Measurements from ENCODE around the gene NEDD8. TPM values are rescaled to one million over a fixed set of nuclear protein-coding genes. Genes with fewer than 3 reads are reported as not detected.

NEDD8 gene
- total and polyA plus RNA-seq, 2 donors (not counting 3 experiments of a cell fraction or from before 2014, with no cell fraction given), result 243 to 316 TPM

GRCh38 chr14:24240110-24240918, 8.1 kb upstream of the NEDD8 start:
- Histone ChIP-seq H3K36me3 (ENCODE audit: control insufficient read depth in 2 of 2, extremely low read depth in 1 of 2, insufficient read depth in 2 of 2, low read length in 2 of 2) (peaks cover 8 to 33% of the 10 kb centered on the region in 2 experiments), H3K4me3 (replicated peaks in 1 of 3; ENCODE audit: insufficient read depth in 1 of 3, low read depth in 1 of 3, low read length in 3 of 3) (no peak overlapping the region), H3K27ac (ENCODE audit: insufficient read depth, low read depth, low read length) (no peak overlapping the region), H2AFZ (ENCODE audit: low read depth, low read length) (no peak overlapping the region), H3K9me3 (replicated peaks; ENCODE audit: control insufficient read depth, insufficient read depth, low read length) (no peaks in the 10 kb centered on the region), H3K27me3 (ENCODE audit: control insufficient read depth in 2 of 2, insufficient read depth in 2 of 2, low read length in 2 of 2) (no peaks in the 10 kb centered on the region), H3K79me2 (ENCODE audit: control insufficient read depth, insufficient read depth, low read length) (peaks cover 22% of the 10 kb centered on the region), H3K4me1 (ENCODE audit: control insufficient read depth, extremely low read depth, insufficient read depth, low read length) (peaks cover 30% of the 10 kb centered on the region), H3K4me2 (ENCODE audit: insufficient read depth, low read length) (no peak overlapping the region), H4K20me1 (replicated peaks; ENCODE audit: control insufficient read depth, extremely low read depth, insufficient read depth, low read length) (no peaks in the 10 kb centered on the region), H3K9ac (replicated peaks; ENCODE audit: extremely low read depth, insufficient read depth, low read length) (no peak overlapping the region), H3K9me1 (replicated peaks; ENCODE audit: control insufficient read depth, extremely low read depth, insufficient read depth, low read length) (no peaks in the 10 kb centered on the region)
- dilution Hi-C loops (cut with MboI; ENCODE audit: extremely low pct_ligation_motif_present, low sequenced_read_pairs) (no loop called here), intact Hi-C loops (cut with micrococcal nuclease) (no loop called here)
- ChIA-PET POLR2A (no interaction called here), CTCF (interaction anchor here (3.6 to 13.0 kb wide), 3 partner anchors 25 to 59 kb away, joined by 16 to 199 read pairs (median 20); partner anchors contain the start of genes DHRS1, MDP1 and NOP9)
- DNase-seq (ENCODE audit: low read depth, low spot score) (no peak), FAIRE-seq (no peak)
- no peak for TF ChIP-seq MYC (IDR thresholded peaks at IDR 0.05; ENCODE audit: low read depth, low read length)
- no peak for TF ChIP-seq POLR2A (IDR thresholded peaks at IDR 0.05; ENCODE audit: low read depth, low read length)
- no peak for TF ChIP-seq CTCF (IDR thresholded peaks at IDR 0.05; ENCODE audit: extremely low read depth in 1 of 2, insufficient read depth in 1 of 2, low read depth in 1 of 2, low read length in 2 of 2)
- no peak for TF ChIP-seq MAX (IDR thresholded peaks at IDR 0.05; ENCODE audit: insufficient read depth, insufficient read length)
- TF ChIP-seq GATA2 (IDR thresholded peaks at IDR 0.05; ENCODE audit: insufficient read depth, insufficient read length, low read depth, low read length), result no peak
- no peak for TF ChIP-seq EZH2 (IDR thresholded peaks at IDR 0.05; ENCODE audit: borderline replicate concordance, low read depth, low read length, severe bottlenecking)
- no peak for TF ChIP-seq POLR2AphosphoS5 (IDR thresholded peaks at IDR 0.05; ENCODE audit: insufficient read depth, low read depth, low read length)
- no peak for TF ChIP-seq JUN (IDR thresholded peaks at IDR 0.05; ENCODE audit: borderline replicate concordance, insufficient read depth, insufficient read length, low read depth)
- TF ChIP-seq FOS (IDR thresholded peaks at IDR 0.05; ENCODE audit: borderline replicate concordance, insufficient read depth, low read length), result no peak
- no TSS peak for BruUV-seq (replicated peaks)

All from endothelial cell of umbilical vein (primary cell).